ENCODE data around the gene MAMDC4.

The MAMDC4 gene

GRCh38 chr9:136828474-136829140 lies 23.5 kb upstream of the MAMDC4 start:
- intact Hi-C loops (cut with DNase I; ENCODE audit: low total_unique reads), result no loop called here
- Histone ChIP-seq H3K4me1 (no peaks in the 10 kb centered on the region), H3K36me3 (peaks cover 59 to 98% (median 90%) of the 10 kb centered on the region in 3 donors), H3K27ac (no peak overlapping the region), H3K4me3 (no peak overlapping the region), H3K27me3 (no peaks in the 10 kb centered on the region), H3K9me3 (no peaks in the 10 kb centered on the region)
- DNase-seq, result no peak
- no peak for TF ChIP-seq CTCF (IDR thresholded peaks at IDR 0.05)

- Histone ChIP-seq H3K36me3 (peaks cover 54 to 94% (median 82%) of the 10 kb centered on the region in 3 donors), H3K27me3 (no peaks in the 10 kb centered on the region), H3K4me3 (no peak overlapping the region), H3K4me1 (no peaks in the 10 kb centered on the region), H3K9me3 (no peaks in the 10 kb centered on the region), H3K27ac (no peak overlapping the region)
- no peak for DNase-seq
- intact Hi-C loops (cut with DNase I; ENCODE audit: low total_unique reads), result no loop called here
- no peak for TF ChIP-seq CTCF (IDR thresholded peaks at IDR 0.05)
Observed at GRCh38 chr9:136829412-136829811, 22.7 kb upstream of the MAMDC4 start.

GRCh38 chr9:136829981-136830885 lies 21.9 kb upstream of the MAMDC4 start:
- H3K4me1 ChIP-seq, result no peaks in the 10 kb centered on the region
- intact Hi-C loops (cut with DNase I; ENCODE audit: low total_unique reads), result no loop called here
- no peak overlapping the region for H3K27ac ChIP-seq
- TF ChIP-seq CTCF (IDR thresholded peaks at IDR 0.05), result no peak
- H3K36me3 ChIP-seq, result peaks cover 47 to 89% (median 74%) of the 10 kb centered on the region in 3 donors
- DNase-seq, result peak in 1 of 2 donors; percentile 68
- H3K9me3 ChIP-seq, result no peaks in the 10 kb centered on the region
- no peaks in the 10 kb centered on the region for H3K27me3 ChIP-seq
- H3K4me3 ChIP-seq, result no peak overlapping the region

GRCh38 chr9:136831002-136831719 lies 21.0 kb upstream of the MAMDC4 start:
- intact Hi-C loops (cut with DNase I; ENCODE audit: low total_unique reads), result no loop called here
- Histone ChIP-seq H3K36me3 (peaks cover 38 to 89% (median 64%) of the 10 kb centered on the region in 3 donors), H3K9me3 (no peaks in the 10 kb centered on the region), H3K27ac (no peak overlapping the region), H3K27me3 (no peaks in the 10 kb centered on the region), H3K4me1 (no peaks in the 10 kb centered on the region), H3K4me3 (no peak overlapping the region)
- no peak for TF ChIP-seq CTCF (IDR thresholded peaks at IDR 0.05)
- peak in 1 of 2 donors; percentile 51 for DNase-seq

- H3K9me3 ChIP-seq, result no peaks in the 10 kb centered on the region
- H3K27ac ChIP-seq, result no peak overlapping the region
- no peaks in the 10 kb centered on the region for H3K27me3 ChIP-seq
- no peak overlapping the region for H3K4me3 ChIP-seq
- H3K4me1 ChIP-seq, result no peaks in the 10 kb centered on the region
- intact Hi-C loops (cut with DNase I; ENCODE audit: low total_unique reads), result no loop called here
- peaks cover 36 to 89% (median 59%) of the 10 kb centered on the region in 3 donors for H3K36me3 ChIP-seq
- peak in 1 of 2 donors; percentile 65 for DNase-seq
- no peak for TF ChIP-seq CTCF (IDR thresholded peaks at IDR 0.05)
Observed at GRCh38 chr9:136831720-136832104, 20.4 kb upstream of the MAMDC4 start.

Measured in tibial artery (tissue), 4 donors.